Activated CD4-positive, alpha-beta T cell treated with anti-CD3 and anti-CD28 coated beads, Interleukin-2, amount 10 ng/mL, durations not matched to agents 7 days and 5 days (primary cell): ENCODE results near the gene GINS1. TPM values are rescaled to one million over a fixed set of nuclear protein-coding genes. Genes with fewer than 3 reads are reported as not detected.
A peak's percentile ranks its signal among the peaks of the same experiment; 100 is the strongest.
"Not testable (repeated sequence)": the region's sequence is repeated elsewhere in the genome, so short reads cannot be mapped to it uniquely, and the experiment has no call there.

ENCODE experiments used
- CTCF ChIA-PET: fragments of 350-600 bp; sonication (Branson Sonifier 250); formaldehyde crosslinking; loops from one replicate; lab custom pipeline; 2021; ENCODE audit warnings: antibody characterized with exemption; lab: Charles Lee
- POLR2A ChIA-PET: fragments of 350-600 bp; sonication (Branson Sonifier 250); formaldehyde crosslinking; loops from one replicate; lab custom pipeline; 2021; ENCODE audit warnings: antibody characterized with exemption; lab: Charles Lee
- DNase-seq: peaks from one replicate; pipeline ENCODE4 v3.0.0-alpha.2; 2020
- H3K27ac Mint-ChIP-seq: one replicate; pipeline ENCODE4 v1.8.0; 2021; ENCODE audit warnings: mild to moderate bottlenecking, moderate library complexity, mixed read lengths
- H3K27me3 Mint-ChIP-seq: one replicate; pipeline ENCODE4 v1.8.0; 2021; ENCODE audit warnings: mixed read lengths
- H3K36me3 Mint-ChIP-seq: one replicate; pipeline ENCODE4 v1.8.0; 2021; ENCODE audit warnings: low read depth, mixed read lengths
- H3K4me1 Mint-ChIP-seq: one replicate; pipeline ENCODE4 v1.8.0; 2021; ENCODE audit warnings: mixed read lengths
- H3K4me3 Mint-ChIP-seq: one replicate; pipeline ENCODE4 v1.8.0; 2021; ENCODE audit warnings: mild to moderate bottlenecking, moderate library complexity, mixed read lengths
- H3K9me3 Mint-ChIP-seq: one replicate; pipeline ENCODE4 v1.8.0; 2021; ENCODE audit warnings: mixed read lengths
- total RNA-seq, 2 experiments: library from RNA; stranded (reverse); gene quantifications; one replicate each; pipeline ENCODE4 v1.2.3, GENCODE V29; 2021

Gene GINS1
- total RNA-seq, 2 experiments from 2014 or later, result 28.8 to 28.9 TPM

GRCh38 chr20:25397096-25397495 lies 10.4 kb upstream of the GINS1 start:
- peaks cover 1% of the 10 kb centered on the region for H3K4me1 Mint-ChIP-seq
- CTCF ChIA-PET, result interaction anchor here (1.0 to 4.2 kb wide), 2 partner anchors 11 to 101 kb away, joined by 4 to 16 read pairs; partner anchors contain the start of gene GINS1
- DNase-seq, result no peak
- H3K36me3 Mint-ChIP-seq, result no peaks in the 10 kb centered on the region
- peaks cover 11% of the 10 kb centered on the region for H3K27me3 Mint-ChIP-seq
- no peak overlapping the region for H3K4me3 Mint-ChIP-seq
- POLR2A ChIA-PET, result no interaction called here
- peaks cover 5% of the 10 kb centered on the region for H3K9me3 Mint-ChIP-seq
- no peak overlapping the region for H3K27ac Mint-ChIP-seq

GRCh38 chr20:25397821-25398220 lies 9.7 kb upstream of the GINS1 start:
- H3K27ac Mint-ChIP-seq, result no peak overlapping the region
- H3K9me3 Mint-ChIP-seq, result peaks cover 10% of the 10 kb centered on the region
- POLR2A ChIA-PET, result no interaction called here
- no peak overlapping the region for H3K4me3 Mint-ChIP-seq
- peaks cover 4% of the 10 kb centered on the region for H3K36me3 Mint-ChIP-seq
- peaks cover 11% of the 10 kb centered on the region for H3K27me3 Mint-ChIP-seq
- no peak for DNase-seq
- CTCF ChIA-PET, result interaction anchor here (1.2 to 4.2 kb wide), 2 partner anchors 10 to 12 kb away, joined by 3 to 16 read pairs; partner anchors contain the start of gene GINS1
- peaks cover 1% of the 10 kb centered on the region for H3K4me1 Mint-ChIP-seq

GRCh38 chr20:25398376-25399036 lies 9.0 kb upstream of the GINS1 start:
- H3K4me3 Mint-ChIP-seq, result no peak overlapping the region
- peaks cover 4% of the 10 kb centered on the region for H3K36me3 Mint-ChIP-seq
- H3K27ac Mint-ChIP-seq, result no peak overlapping the region
- H3K27me3 Mint-ChIP-seq, result peaks cover 11% of the 10 kb centered on the region
- CTCF ChIA-PET, result interaction anchor here (0.7 to 4.2 kb wide), 9 partner anchors 9 to 404 kb away, joined by 3 to 16 read pairs (median 4); partner anchors contain the start of gene GINS1
- POLR2A ChIA-PET, result no interaction called here
- peaks cover 1% of the 10 kb centered on the region for H3K4me1 Mint-ChIP-seq
- peaks cover 15% of the 10 kb centered on the region for H3K9me3 Mint-ChIP-seq
- no peak for DNase-seq

DNA sequence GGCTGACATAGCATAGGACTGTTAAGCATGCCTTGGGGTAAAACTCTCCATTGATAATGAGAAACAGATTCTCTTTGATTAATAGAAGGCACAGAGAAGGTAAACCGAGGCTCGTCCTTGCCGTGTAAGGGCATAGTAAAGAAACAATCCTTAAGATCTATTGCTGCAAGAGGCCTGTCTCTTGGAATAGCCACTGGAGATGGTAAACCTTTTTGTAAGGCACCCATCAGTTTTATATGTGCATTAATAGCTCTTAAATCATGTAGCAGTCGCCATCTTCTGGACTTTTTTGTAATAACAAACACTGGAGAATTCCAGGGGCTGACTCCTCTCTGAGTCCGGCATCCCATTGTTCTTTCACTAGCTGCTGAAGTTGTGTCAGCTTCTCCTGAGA lies 8.4 kb upstream of the GINS1 start:
- Mint-ChIP-seq H3K27me3 (peaks cover 11% of the 10 kb centered on the region), H3K9me3 (peaks cover 18% of the 10 kb centered on the region), H3K27ac (no peak overlapping the region), H3K36me3 (peaks cover 4% of the 10 kb centered on the region), H3K4me3 (no peak overlapping the region), H3K4me1 (peaks cover 1% of the 10 kb centered on the region)
- ChIA-PET POLR2A (no interaction called here), CTCF (interaction anchor here (0.6 to 4.2 kb wide), 12 partner anchors 9 to 405 kb away, joined by 3 to 16 read pairs (median 4); partner anchors contain the start of gene GINS1)
- DNase-seq, result peak; percentile 45

DNA sequence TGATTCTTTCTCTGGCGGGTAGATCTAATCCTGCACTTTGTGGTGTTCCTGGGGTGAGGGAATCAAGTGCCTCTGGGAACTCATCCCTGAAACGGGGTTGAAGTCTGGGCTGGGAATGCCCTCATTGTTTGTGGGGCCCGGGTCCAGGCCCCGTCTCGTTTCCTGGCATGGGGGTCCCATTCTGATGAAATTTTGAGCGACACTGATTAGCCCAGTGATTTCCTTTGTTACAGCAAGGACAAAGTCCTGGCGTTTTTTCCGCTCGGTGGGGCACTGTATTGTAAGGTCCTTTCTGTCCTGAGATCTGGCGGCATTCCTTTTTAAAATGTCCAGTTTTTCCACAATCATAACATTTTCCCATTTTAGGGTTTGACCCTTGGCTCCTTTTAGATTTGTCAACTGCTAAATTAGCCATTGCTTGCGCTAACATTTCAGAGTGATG lies 7.2 kb upstream of the GINS1 start:
- POLR2A ChIA-PET, H3K4me1 Mint-ChIP-seq, H3K4me3 Mint-ChIP-seq, H3K36me3 Mint-ChIP-seq, DNase-seq, H3K27me3 Mint-ChIP-seq, H3K27ac Mint-ChIP-seq: not testable (repeated sequence)
- H3K9me3 Mint-ChIP-seq, result peaks cover 21% of the 10 kb centered on the region
- CTCF ChIA-PET, result interaction anchor here (1.0 to 1.2 kb wide), 2 partner anchors 89 to 91 kb away, joined by 3 read pairs; no protein-coding TSS in a partner anchor

GRCh38 chr20:25402583-25402982 lies 4.9 kb upstream of the GINS1 start:
- Mint-ChIP-seq H3K4me3 (no peak overlapping the region), H3K36me3 (peaks cover 7% of the 10 kb centered on the region), H3K4me1 (peaks cover 8% of the 10 kb centered on the region), H3K9me3 (peaks cover 21% of the 10 kb centered on the region), H3K27me3 (peaks cover 3% of the 10 kb centered on the region), H3K27ac (no peak overlapping the region)
- DNase-seq, result no peak
- ChIA-PET CTCF (interaction anchor here (0.7 kb wide), 1 partner anchor 165 kb away, joined by 3 read pairs; no protein-coding TSS in a partner anchor), POLR2A (interaction anchor here (0.6 kb wide), 1 partner anchor 79 kb away, joined by 4 read pairs; no protein-coding TSS in a partner anchor)

- peak overlapping the region; percentile 91 for H3K4me3 Mint-ChIP-seq
- DNase-seq, result no peak
Measured at GRCh38 chr20:25408170-25408547, 686 bp downstream of the GINS1 start.

DNA sequence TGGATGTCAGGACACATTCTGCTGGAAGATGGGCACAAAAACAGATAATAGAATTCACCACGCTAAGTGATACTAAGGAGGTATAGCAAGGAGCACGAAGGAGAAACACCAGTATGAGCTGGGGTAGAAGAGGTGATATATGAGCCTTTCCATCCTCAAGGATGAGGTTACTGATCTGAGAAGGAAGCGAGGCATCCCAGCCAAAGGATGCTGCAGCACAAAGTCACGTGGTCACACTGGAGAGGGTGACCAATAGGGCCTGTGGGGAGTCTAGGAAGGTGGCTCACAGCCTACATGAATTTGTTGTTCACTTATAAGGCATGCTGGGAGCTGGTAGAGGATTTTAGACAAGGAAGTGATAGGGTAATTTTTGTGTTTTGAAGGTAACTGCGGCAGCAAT lies 1.4 kb downstream of the GINS1 start:
- Mint-ChIP-seq H3K4me1 (peaks cover 27% of the 10 kb centered on the region), H3K9me3 (peaks cover 3% of the 10 kb centered on the region), H3K27ac (no peak overlapping the region), H3K36me3 (peaks cover 19% of the 10 kb centered on the region), H3K4me3 (peak overlapping the region; percentile 91), H3K27me3 (no peaks in the 10 kb centered on the region)
- ChIA-PET CTCF (interaction anchor here (1.0 to 1.8 kb wide), 3 partner anchors 10 to 20 kb away, joined by 3 to 16 read pairs (median 5); no protein-coding TSS in a partner anchor), POLR2A (no interaction called here)
- no peak for DNase-seq

More at GRCh38 chr20:25408170-25408547, 686 bp downstream of the GINS1 start:
- H3K4me1 Mint-ChIP-seq, result peaks cover 27% of the 10 kb centered on the region
- ChIA-PET CTCF (interaction anchor here (1.2 to 1.8 kb wide), 5 partner anchors 9 to 109 kb away, joined by 4 to 16 read pairs (median 5); no protein-coding TSS in a partner anchor), POLR2A (no interaction called here)
- H3K9me3 Mint-ChIP-seq, result peaks cover 9% of the 10 kb centered on the region
- peaks cover 16% of the 10 kb centered on the region for H3K36me3 Mint-ChIP-seq
- no peaks in the 10 kb centered on the region for H3K27me3 Mint-ChIP-seq
- peak overlapping the region; percentile 88 for H3K27ac Mint-ChIP-seq

DNA sequence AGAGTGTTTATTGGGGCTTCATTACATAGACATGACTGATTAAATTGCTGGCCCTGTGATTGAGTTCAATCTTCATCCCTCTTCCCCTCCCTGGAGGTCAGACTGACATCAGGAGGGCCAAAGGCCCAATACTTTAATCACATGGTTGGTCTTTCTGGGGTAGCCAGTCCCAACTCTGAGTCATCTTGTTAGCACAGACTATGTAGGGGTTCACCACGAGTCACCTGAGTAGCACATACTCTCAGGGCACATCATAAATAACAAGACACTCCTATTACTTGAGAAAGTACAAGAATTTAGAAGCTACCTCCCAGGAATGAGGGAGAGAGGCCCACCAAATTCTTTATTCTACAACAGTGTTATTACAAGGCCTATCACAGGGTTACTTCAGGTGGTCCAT lies 11.3 kb downstream of the GINS1 start:
- no peak overlapping the region for H3K27ac Mint-ChIP-seq
- ChIA-PET POLR2A (no interaction called here), CTCF (interaction anchor here (0.9 kb wide), 1 partner anchor 11 kb away, joined by 5 read pairs; the partner anchor contains the start of gene GINS1)
- H3K4me1 Mint-ChIP-seq, result no peaks in the 10 kb centered on the region
- no peaks in the 10 kb centered on the region for H3K9me3 Mint-ChIP-seq
- DNase-seq, result no peak
- H3K36me3 Mint-ChIP-seq, result peaks cover 37% of the 10 kb centered on the region
- no peak overlapping the region for H3K4me3 Mint-ChIP-seq
- no peaks in the 10 kb centered on the region for H3K27me3 Mint-ChIP-seq

DNA sequence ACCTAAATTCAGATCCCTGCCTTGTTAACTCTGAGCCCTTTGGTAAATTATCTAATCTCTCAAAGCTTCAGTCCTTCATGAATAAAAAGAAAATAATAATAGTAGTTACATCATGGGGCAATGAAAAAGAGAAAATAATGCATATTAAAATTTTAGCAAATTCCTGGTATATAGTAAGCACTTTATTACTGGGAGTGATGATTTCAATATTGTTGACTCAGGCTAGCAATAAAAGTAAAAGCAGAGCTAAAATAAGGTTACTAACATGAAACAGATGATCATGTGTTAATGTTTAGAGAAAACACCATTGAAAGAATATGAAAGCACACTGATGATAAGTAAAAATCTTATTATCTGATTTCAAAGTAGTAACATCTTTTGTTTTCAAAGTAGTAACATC lies 13.6 kb downstream of the GINS1 start:
- CTCF ChIA-PET, result no interaction called here
- Mint-ChIP-seq H3K36me3 (peaks cover 42% of the 10 kb centered on the region), H3K4me3 (no peak overlapping the region), H3K27ac (no peak overlapping the region), H3K4me1 (peaks cover 16% of the 10 kb centered on the region), H3K9me3 (no peaks in the 10 kb centered on the region), H3K27me3 (no peaks in the 10 kb centered on the region)
- DNase-seq, result no peak
- POLR2A ChIA-PET, result no interaction called here

GRCh38 chr20:25422032-25422431 lies 14.6 kb downstream of the GINS1 start:
- ChIA-PET CTCF (no interaction called here), POLR2A (interaction anchor here (0.6 kb wide), 1 partner anchor 198 kb away, joined by 3 read pairs; no protein-coding TSS in a partner anchor)
- DNase-seq, result no peak
- Mint-ChIP-seq H3K27me3 (no peaks in the 10 kb centered on the region), H3K4me3 (no peak overlapping the region), H3K4me1 (peaks cover 16% of the 10 kb centered on the region), H3K27ac (no peak overlapping the region), H3K9me3 (no peaks in the 10 kb centered on the region), H3K36me3 (peaks cover 45% of the 10 kb centered on the region)

- ChIA-PET POLR2A (no interaction called here), CTCF (no interaction called here)
- no peak overlapping the region for H3K4me3 Mint-ChIP-seq
- peaks cover 50% of the 10 kb centered on the region for H3K36me3 Mint-ChIP-seq
- no peaks in the 10 kb centered on the region for H3K27me3 Mint-ChIP-seq
- peaks cover 16% of the 10 kb centered on the region for H3K4me1 Mint-ChIP-seq
- no peak overlapping the region for H3K27ac Mint-ChIP-seq
- no peak for DNase-seq
- no peaks in the 10 kb centered on the region for H3K9me3 Mint-ChIP-seq
Measured at GRCh38 chr20:25424536-25424935, 17.1 kb downstream of the GINS1 start.

DNA sequence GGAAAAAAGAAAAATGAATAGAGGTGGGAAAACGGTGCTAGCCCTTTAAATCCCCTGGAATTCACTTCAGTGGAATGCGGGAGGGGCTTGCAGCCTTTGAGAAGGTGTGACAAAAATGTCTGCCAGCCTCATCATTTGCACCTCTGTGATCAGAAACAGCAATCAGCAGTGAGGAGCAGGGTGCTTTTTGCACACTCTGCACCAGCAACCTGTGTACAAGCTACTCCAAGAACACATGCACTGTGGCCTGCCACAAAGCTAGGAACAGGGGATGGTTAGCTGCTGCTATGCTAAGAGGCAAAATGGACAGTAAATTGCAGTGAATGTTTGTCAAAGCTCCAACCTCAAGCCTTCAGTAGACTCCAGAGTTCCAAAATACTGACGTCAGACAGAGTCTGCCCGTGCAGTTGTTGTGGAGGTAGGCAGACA lies 29.7 kb downstream of the GINS1 start:
- Mint-ChIP-seq H3K36me3 (peaks cover 33% of the 10 kb centered on the region), H3K27ac (no peak overlapping the region), H3K27me3 (no peaks in the 10 kb centered on the region), H3K4me3 (no peak overlapping the region), H3K4me1 (peaks cover 5% of the 10 kb centered on the region), H3K9me3 (no peaks in the 10 kb centered on the region)
- POLR2A ChIA-PET, result no interaction called here
- CTCF ChIA-PET, result no interaction called here
- DNase-seq, result no peak
